Measurements from ENCODE around the gene HOXA2. TPM values are rescaled to one million over a fixed set of nuclear protein-coding genes. Genes with fewer than 3 reads are reported as not detected.

Gene HOXA2
- total RNA-seq, 2 donors from 2014 or later: 1.8 to 2.4 TPM

DNA sequence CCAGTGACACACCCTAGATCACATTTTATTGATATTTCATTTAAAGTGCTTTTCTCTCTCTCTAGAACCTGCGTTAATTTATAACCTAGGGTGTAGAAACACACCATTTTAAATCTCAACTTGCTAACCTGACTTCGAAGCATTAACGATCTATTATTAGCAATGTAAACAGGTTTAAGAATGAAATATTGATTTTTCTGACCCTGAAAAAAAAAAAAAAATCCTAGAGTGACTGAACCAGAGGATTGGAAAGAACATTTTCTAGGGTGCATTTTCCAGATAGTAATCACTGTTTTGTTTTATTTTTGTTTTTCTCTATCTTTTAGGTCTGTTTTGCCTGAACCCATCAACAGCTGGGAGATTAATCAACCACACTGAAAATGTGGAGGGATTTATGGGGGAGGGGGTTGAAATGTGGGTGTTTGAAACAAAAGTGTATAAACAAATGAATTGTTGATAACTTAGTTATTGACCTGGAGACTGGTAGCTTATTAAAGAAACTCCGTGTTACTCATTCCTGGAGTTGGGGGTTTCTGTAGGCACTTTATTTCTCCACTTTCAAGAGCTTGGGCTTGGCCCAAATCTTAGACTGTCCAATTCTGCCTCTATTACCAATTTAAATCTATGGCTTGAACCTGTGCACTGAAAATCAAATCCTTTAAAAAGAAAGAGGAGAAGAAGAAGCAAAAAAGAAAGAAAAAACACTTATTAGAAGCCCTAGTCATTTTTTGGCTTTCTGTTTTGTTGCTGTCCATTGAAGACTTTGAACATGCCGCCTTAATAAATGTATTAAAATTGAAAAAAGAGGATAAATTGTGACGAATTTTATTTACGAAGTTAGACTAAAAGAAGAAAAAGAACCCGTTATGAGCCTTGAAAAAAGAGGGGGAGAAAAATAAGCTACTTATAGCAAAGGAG lies 2.8 kb downstream of the HOXA2 start:
- Histone ChIP-seq H3K36me3 (no peaks in the 10 kb centered on the region), H3K4me1 (peaks cover 11% of the 10 kb centered on the region), H3K9ac (ENCODE audit: low read depth in 2 of 2, low read length in 2 of 2) (peak overlapping the region; percentile 51 to 93), H3K4me3 (no peak overlapping the region), H3K27ac (peak overlapping the region; percentile 92), H3K9me3 (no peaks in the 10 kb centered on the region), H3K27me3 (no peaks in the 10 kb centered on the region)
- intact Hi-C loops (cut with DNase I): loop anchor here (5.0 to 10.0 kb wide), 2 partner anchors 237 to 725 kb away; partner anchors contain the start of gene SKAP2
- DNase-seq: no peak
- TF ChIP-seq, protein P1, sequence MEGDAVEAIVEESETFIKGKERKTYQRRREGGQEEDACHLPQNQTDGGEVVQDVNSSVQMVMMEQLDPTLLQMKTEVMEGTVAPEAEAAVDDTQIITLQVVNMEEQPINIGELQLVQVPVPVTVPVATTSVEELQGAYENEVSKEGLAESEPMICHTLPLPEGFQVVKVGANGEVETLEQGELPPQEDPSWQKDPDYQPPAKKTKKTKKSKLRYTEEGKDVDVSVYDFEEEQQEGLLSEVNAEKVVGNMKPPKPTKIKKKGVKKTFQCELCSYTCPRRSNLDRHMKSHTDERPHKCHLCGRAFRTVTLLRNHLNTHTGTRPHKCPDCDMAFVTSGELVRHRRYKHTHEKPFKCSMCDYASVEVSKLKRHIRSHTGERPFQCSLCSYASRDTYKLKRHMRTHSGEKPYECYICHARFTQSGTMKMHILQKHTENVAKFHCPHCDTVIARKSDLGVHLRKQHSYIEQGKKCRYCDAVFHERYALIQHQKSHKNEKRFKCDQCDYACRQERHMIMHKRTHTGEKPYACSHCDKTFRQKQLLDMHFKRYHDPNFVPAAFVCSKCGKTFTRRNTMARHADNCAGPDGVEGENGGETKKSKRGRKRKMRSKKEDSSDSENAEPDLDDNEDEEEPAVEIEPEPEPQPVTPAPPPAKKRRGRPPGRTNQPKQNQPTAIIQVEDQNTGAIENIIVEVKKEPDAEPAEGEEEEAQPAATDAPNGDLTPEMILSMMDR (IDR thresholded peaks at IDR 0.05): no peak

DNA sequence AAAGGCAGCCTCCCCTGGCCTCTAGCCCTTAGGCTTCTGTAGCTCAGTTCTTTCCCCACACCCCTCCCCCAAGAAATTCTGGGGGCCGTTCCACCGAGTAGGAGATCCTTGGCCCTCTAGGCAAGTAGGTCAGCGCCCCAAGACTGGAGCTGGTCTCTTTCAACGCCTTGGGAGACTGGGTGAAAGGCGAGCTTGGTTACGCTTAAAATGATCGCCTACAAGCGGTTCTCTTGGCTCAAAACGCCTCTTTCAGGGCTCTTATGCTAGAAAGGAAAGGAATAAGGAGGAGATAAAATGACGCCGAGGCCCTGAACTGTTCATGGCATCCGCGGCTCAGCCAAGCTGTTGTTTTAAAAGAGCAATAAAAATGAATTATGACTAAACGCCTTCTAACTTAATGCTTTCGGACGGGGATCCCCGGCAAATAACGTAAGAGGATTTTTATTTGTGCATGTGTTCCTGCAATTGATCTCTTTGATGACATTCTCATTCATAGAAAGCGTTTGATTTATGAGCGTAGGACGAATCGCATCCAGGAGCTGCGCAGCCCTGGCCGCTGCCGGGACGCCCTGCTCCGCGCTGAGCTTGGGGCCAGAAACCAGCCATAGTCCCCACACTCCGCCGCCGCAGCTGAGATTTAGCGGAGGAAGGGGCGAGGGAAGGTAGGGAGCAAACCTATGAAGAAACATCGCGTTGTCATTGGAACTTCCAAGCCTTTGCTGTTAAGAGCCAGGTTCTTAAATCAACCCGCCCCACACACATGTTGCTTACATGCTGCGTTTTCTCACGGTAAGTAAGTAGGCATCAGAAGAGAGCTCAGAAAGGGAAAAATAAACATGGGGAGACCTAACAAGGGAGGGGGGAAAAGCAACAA lies 3.7 kb downstream of the HOXA2 start:
- TF ChIP-seq, protein P1 (IDR thresholded peaks at IDR 0.05): no peak
- intact Hi-C loops (cut with DNase I): loop anchor here (5.0 to 10.0 kb wide), 2 partner anchors 237 to 724 kb away; partner anchors contain the start of gene SKAP2
- H3K27ac ChIP-seq: peak overlapping the region; percentile 92
- H3K4me3 ChIP-seq: peak overlapping the region; percentile 74
- peak; percentile 66 for DNase-seq
- H3K9me3 ChIP-seq: no peaks in the 10 kb centered on the region
- no peaks in the 10 kb centered on the region for H3K27me3 ChIP-seq
- H3K36me3 ChIP-seq: no peaks in the 10 kb centered on the region
- peak overlapping the region; percentile 67 to 93 for H3K9ac ChIP-seq (ENCODE audit: low read depth in 2 of 2, low read length in 2 of 2)
- H3K4me1 ChIP-seq: peaks cover 11% of the 10 kb centered on the region

DNA sequence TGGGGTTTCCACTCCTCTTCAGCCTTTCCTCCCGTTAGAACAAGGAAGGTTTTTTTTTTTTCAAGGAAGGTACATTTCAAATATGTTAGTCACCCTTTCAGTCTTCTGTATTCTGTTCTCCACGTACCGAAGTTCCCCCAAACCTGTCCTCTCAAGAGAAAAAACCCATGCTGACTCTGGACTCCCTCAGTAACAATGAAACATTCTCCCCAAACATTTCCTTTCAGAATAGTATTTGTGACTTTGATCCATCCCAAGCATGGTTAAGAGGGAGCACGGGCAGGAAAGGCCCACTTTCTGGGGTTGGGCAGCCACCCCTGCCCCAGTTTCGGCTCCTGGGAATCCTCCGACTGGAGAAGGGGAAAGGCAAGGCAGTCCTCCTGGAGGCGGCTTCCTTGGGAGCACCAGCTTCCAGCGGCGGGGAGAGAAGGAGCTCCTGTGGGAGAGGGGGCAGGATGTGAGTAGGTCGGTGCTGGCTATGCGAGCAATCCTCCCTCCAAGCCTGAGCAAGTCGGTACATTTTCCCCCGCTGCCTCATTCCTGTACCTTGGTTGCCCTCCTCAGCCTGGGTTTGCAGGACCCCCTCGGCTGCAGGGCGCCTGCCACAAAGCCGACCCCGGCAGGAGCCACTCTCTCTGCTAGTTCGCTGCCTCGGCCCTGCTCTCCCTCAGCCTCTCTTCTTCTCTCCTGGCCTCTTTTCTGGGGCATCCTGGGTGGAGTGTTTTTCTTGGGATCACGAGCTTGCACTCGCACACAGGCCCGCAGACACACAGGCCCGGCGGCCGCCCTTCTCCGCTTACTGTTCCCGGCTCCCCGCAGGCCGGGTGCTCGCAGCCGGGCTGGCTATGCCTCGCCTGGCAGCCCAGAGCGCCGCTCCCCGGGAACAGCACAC lies 4.6 kb downstream of the HOXA2 start:
- Histone ChIP-seq H3K4me3 (peak overlapping the region; percentile 74), H3K36me3 (no peaks in the 10 kb centered on the region)

DNA sequence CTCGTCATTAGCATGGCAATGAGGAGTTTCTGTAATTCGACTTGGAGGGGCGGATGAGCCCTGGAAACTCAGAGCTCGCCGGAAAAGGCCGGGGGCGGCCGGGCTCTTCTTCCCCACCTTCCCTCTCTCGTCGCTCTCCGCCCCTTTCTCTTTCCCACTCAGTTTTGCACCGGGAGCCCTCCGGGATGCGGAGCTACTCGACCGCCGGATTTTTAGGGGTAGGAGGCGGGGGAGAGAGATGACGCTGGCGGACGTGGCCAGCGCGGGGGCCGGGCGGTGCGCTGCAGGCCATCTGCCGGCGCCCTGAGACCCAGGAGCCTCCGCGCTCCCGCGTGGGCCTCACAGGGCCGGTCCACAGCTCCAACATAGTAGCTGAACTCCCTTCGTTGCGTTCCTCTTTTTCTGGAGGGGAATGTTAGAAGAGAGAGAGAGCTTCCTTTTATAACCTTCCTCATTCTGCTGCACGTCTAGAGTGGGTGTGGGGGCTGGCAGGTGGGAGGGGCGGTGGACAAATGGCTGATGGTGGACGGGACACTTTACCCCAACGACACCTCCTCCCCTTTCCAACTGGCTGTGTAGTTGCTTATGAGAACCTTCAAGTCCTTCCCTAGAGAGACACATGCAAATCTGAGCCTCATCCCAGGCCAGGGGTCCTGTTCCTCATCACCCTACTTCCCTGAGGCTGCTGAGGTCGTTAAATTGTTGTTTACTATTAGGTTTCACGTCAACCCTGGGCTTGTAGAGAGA lies 5.5 kb downstream of the HOXA2 start:
- Histone ChIP-seq H3K4me3 (peak overlapping the region; percentile 74), H3K36me3 (no peaks in the 10 kb centered on the region), H3K9me3 (no peaks in the 10 kb centered on the region), H3K27me3 (no peaks in the 10 kb centered on the region), H3K9ac (ENCODE audit: low read depth in 2 of 2, low read length in 2 of 2) (peak overlapping the region; percentile 93 to 98), H3K27ac (peak overlapping the region; percentile 92), H3K4me1 (peaks cover 11% of the 10 kb centered on the region)
- intact Hi-C loops (cut with DNase I): loop anchor here (5.0 to 10.0 kb wide), 2 partner anchors 235 to 722 kb away; partner anchors contain the start of gene SKAP2
- TF ChIP-seq, protein P1 (IDR thresholded peaks at IDR 0.05): no peak
- DNase-seq: peak; percentile 49

More for the DNA sequence above, 4.6 kb downstream of the HOXA2 start:
- Histone ChIP-seq H3K9me3 (no peaks in the 10 kb centered on the region), H3K4me1 (peaks cover 11% of the 10 kb centered on the region), H3K27me3 (no peaks in the 10 kb centered on the region), H3K9ac (ENCODE audit: low read depth in 2 of 2, low read length in 2 of 2) (peak overlapping the region; percentile 67 to 93), H3K27ac (peak overlapping the region; percentile 92)
- DNase-seq: peak; percentile 45
- TF ChIP-seq, protein P1 (IDR thresholded peaks at IDR 0.05): no peak
- intact Hi-C loops (cut with DNase I): loop anchor here (5.0 to 10.0 kb wide), 2 partner anchors 236 to 723 kb away; partner anchors contain the start of gene SKAP2
